Cardiac muscle cell (in vitro differentiated cells and primary cell): ENCODE measurements around the gene OR8A1. TPM values are rescaled to one million over a fixed set of nuclear protein-coding genes. Genes with fewer than 3 reads are reported as not detected.

ENCODE experiments used
- DNase-seq, 2 donors: peaks; one replicate each; pipeline versions ENCODE4 v3.0.0 to v3.0.0-alpha.2; 2010 to 2017; ENCODE audit warnings: low read depth in 1 of 2, low spot score in 1 of 2
- H3K27ac ChIP-seq: fragments of 200-600 bp; sonication (generic); 2 replicates; pipeline ENCODE4 v1.5.1; 2016
- H3K27me3 ChIP-seq: fragments of 200-600 bp; sonication (generic); 2 replicates; pipeline ENCODE4 v1.6.0; 2016; ENCODE audit warnings: control low read depth
- H3K36me3 ChIP-seq: fragments of 200-600 bp; sonication (generic); 2 replicates; pipeline ENCODE4 v1.5.1; 2016; ENCODE audit warnings: control low read depth
- H3K4me1 ChIP-seq: fragments of 200-600 bp; sonication (generic); 2 replicates; pipeline ENCODE4 v1.8.1; 2017; ENCODE audit warnings: low read depth, mild to moderate bottlenecking, mixed run types
- H3K4me3 ChIP-seq: fragments of 200-600 bp; sonication (generic); 2 replicates; pipeline ENCODE4 v1.5.1; 2016; ENCODE audit warnings: mild to moderate bottlenecking
- H3K9me3 ChIP-seq: fragments of 200-600 bp; sonication (generic); 2 replicates; pipeline ENCODE4 v1.5.1; 2017; ENCODE audit warnings: low read depth, mild to moderate bottlenecking, control low read depth
- CTCF ChIP-seq: IDR thresholded peaks from 2 replicates; pipeline ENCODE4 v1.5.1; 2012; ENCODE audit warnings: low read depth, mild to moderate bottlenecking, low read length
- polyA plus RNA-seq: library from polyadenylated mRNA; unstranded; fragments of >200 nt; fragmentation: Nextera tagmentation; extraction: Ambion mirVana; gene quantifications from 2 replicates; pipeline ENCODE4 v1.2.1, GENCODE V29; 2016
- total RNA-seq: library from RNA; depleted of rRNA; stranded (reverse); fragments of >200 nt; gene quantifications from 2 replicates; pipeline ENCODE4 v1.2.3, GENCODE V29; 2016

Gene OR8A1
- not detected in 2 replicates for total RNA-seq
- not detected in 2 replicates for polyA plus RNA-seq

GRCh38 chr11:124569697-124570096 is at the start of gene OR8A1:
Gene OR8A1, plus strand, starts transcription at chr11:124569997. Its CDS starts 123 bp downstream, at chr11:124570120.
- Histone ChIP-seq H3K4me3 (no peak within 1 kb of the TSS), H3K36me3 (no peaks in the 10 kb centered on the region), H3K9me3 (no peaks in the 10 kb centered on the region), H3K4me1 (no peaks in the 10 kb centered on the region), H3K27ac (no peak within 1 kb of the TSS), H3K27me3 (no peaks in the 10 kb centered on the region)
- TF ChIP-seq CTCF, result no peak
- no peak for DNase-seq

DNA sequence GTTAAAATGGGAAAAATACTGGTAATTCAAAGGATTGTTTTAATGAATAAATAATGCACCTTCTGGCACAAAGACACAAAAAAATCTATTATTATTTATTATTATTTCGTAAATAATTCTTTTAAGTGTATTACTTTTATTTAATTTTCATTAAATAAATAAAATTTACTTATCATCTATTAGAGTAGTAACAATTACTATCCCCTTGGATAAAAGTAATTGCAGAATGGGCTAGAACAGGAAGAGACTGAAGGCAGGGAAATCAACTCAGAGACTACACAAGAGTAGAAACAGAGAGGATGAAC is 49.3 kb upstream of the OR8A1 start:
- H3K9me3 ChIP-seq, result no peaks in the 10 kb centered on the region

DNA sequence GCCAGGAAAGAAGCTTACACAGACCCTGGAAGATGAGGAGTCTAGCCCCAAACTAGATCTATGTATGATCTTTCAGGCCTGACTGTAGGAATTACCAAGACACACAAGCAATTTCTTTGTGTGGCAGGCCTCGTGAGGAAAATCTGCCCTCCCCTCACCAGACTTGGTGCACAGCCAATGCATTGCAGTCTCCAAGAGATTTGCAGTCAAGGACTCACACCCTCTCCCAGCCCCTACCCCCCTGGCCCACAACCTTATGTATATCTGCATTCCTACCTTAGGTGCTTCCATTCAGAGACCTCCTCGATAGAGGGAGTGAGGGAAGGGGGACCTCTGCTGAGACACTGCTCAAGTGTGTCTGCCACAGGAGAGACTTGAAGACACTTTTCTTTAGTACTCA is 36.2 kb upstream of the OR8A1 start:
- Histone ChIP-seq H3K4me1 (no peaks in the 10 kb centered on the region), H3K27ac (no peak overlapping the region), H3K36me3 (no peaks in the 10 kb centered on the region), H3K27me3 (no peaks in the 10 kb centered on the region), H3K4me3 (no peak overlapping the region), H3K9me3 (no peaks in the 10 kb centered on the region)
- TF ChIP-seq CTCF, result no peak
- DNase-seq, result no peak

More for the DNA sequence above, 49.3 kb upstream of the OR8A1 start:
- no peak for TF ChIP-seq CTCF
- Histone ChIP-seq H3K27me3 (no peaks in the 10 kb centered on the region), H3K4me3 (no peak overlapping the region), H3K36me3 (no peaks in the 10 kb centered on the region), H3K4me1 (no peaks in the 10 kb centered on the region), H3K27ac (no peak overlapping the region)
- DNase-seq, result no peak

GRCh38 chr11:124534051-124534450 is 35.7 kb upstream of the OR8A1 start:
- no peak overlapping the region for H3K27ac ChIP-seq
- no peaks in the 10 kb centered on the region for H3K9me3 ChIP-seq
- H3K4me3 ChIP-seq, result no peak overlapping the region
- H3K36me3 ChIP-seq, result no peaks in the 10 kb centered on the region
- DNase-seq, result no peak
- no peak for TF ChIP-seq CTCF
- no peaks in the 10 kb centered on the region for H3K4me1 ChIP-seq
- no peaks in the 10 kb centered on the region for H3K27me3 ChIP-seq

DNA sequence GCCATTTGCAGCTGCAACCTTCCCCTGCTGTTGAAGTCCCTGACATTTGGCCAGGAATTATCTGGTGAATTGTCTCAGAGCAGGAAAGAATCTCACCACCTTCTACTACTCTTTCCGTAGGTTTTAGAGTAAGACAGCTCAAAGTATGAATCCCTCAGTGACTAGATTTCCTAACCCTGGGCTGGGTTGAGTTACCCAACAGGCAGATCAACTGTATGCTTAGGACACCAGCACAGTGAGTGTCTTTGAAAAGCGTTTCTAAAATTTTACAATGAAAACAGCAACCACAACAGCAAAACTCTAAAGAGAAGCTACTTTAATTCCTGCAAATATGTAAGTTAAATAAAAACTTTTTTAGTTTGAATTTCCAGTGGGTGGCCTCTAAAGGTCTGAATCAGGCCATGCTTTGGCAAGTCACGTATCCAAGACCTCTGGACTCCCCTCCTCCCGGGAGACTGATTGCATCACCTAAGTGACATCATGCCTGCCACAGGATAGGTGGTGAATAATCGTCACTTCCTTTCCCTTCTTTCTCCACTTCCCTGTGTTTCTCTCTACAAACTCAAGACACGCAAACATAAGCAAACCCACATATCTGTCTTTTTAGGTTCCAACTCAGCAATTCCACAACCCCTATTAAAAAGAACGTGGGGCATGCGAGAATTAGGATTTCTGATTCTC is 34.1 kb upstream of the OR8A1 start:
- Histone ChIP-seq H3K27me3 (no peaks in the 10 kb centered on the region), H3K4me3 (no peak overlapping the region), H3K36me3 (no peaks in the 10 kb centered on the region), H3K9me3 (no peaks in the 10 kb centered on the region), H3K4me1 (no peaks in the 10 kb centered on the region), H3K27ac (no peak overlapping the region)
- peak in 1 of 2 donors; percentile 79 for DNase-seq
- TF ChIP-seq CTCF, result no peak
